DMS 273 treated with DMSO at 0.1 percent for 48 hours (cell line): ENCODE data around the gene ZNF385D.

Experiments used
- DNase-seq: peaks from one replicate; lab custom pipeline; 2025; lab: John Stamatoyannopoulos, UW

Gene ZNF385D

DNA sequence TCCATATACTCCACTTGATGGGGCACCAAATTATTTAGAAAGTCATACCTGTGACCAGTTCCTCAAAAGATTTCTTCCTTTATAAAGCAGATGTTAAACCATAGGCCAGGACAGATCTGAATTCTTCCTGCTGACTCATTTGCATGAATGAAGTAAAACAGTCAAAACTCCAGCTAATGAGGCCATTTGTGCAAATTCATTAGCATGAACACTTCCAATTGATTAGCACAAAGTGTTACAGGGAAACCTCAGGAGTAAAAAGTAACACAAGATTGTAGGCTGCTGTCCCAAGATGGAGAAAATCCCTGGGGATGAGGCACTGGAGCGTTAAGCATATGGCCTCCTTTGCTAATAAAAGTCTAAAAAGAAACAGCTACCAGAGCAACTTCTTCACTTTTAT, 149.8 kb downstream of the ZNF385D start:
- no peak for DNase-seq

DNA sequence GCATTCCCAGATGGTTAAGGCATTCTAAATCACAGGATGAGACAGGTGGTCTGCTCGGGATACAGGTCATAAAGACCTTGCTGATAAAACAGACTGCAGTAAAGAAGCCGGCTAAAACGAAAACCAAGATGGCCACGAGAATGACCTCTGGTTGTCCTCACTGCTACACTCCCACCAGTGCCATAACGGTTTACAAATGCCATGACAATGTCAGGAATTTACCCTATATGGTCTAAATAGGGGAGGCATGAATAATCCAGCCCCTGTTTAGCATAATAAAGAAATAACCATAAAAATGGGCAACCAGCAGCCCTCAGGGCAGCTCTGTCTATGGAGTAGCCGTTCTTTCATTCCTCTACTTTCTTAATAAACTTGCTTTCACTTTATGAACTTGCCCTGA, 151.1 kb downstream of the ZNF385D start:
- DNase-seq: no peak

DNA sequence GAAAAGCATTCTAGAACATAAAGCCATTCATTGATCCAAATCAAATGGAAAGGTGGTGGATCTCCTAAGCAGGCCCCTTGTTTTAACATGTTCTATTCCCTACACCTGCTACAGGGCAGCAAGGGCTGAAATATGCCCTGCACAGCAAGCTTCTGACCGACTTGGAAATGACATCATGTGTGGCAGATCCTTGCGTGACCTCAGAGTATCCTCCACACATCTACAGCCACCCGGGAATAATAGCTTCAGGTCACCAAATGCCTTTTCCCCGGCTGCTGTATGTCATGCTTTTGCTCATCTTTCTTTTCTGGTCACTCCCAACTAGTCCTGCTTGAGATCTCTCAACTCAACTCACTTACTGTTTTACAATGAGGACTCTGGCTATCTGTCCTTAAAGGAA, 158.2 kb downstream of the ZNF385D start:
- no peak for DNase-seq

DNA sequence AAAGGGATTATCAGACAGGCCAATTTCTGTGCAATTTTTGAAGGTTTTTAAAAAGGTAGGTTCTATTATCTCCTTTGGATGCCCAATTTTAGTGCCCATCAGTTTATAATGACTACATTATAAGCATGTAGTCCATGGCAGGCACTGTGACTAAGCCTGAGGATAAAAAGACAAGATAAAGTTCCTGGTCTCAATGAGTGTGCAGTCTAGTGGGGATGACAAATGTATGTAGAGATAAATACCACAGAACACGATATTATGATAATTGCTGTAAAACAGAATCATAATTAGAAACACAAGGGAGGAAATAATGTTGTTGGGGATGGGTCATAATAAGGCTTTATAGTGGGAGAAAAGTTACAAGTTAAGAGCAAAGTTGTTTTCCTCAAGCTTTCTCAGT, 163.1 kb downstream of the ZNF385D start:
- no peak for DNase-seq

DNA sequence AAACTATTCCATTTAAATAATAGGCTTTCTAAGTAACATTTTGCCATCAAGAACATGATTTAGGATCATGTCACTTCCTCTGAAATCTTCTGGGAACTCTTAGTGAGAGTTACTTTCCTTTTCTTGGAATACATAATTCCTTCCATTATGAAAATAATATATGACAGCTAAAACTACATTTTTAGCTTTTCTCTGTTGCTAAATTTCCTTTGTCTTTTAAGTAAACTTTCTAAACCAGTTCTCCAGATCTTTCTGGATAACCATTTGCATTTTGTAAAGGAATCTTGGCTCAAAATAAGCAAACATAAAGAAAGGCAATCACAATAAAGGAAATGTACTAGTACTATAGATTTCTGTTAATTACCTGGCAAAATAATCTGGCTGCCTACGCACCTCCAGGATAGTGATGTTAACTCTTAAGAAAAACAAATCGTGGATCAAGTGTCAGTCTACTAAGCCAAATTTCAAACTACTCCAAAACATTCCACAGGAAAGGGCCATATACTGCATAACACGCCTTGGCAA, 165.7 kb downstream of the ZNF385D start:
- DNase-seq: no peak

DNA sequence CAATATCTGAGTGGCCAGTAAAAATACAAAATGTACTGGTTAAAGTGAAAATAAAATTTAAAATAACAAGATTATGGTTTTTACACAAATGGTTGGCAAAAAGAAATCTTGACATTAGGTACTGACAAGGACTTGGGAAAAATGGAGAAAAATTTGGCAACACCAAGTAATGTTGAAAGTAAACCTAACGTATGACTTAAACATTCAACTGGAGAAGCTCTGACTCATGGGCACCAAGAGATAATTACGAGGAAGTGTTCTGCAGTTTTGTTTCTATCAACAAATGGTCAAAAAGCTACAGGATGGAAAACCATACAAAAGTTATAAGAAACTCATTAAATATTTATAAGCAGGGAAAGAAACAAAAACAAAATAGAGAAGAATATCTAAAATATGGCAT, 177.7 kb downstream of the ZNF385D start:
- DNase-seq: no peak

- no peak for DNase-seq
These were observed 186.5 kb downstream of the ZNF385D start for GRCh38 chr3:21564531-21564930.

DNA sequence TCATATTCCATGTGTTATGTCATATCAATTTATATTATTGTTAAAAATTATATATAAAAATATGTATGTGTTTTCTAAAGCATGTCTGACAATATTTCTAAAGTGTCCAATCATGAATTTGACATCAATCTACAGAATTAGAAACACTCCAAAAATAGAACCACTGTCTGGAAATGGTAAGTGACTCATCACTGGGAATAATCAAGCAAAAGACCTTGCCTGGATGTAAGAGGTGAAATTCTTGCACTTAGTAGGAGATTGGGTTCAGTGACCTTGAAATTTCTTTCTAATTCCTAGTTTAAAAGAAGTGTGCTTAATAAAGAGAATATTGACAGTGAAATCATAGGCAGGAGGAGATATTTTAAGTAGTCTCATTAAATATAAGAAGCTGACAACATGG, 188.8 kb downstream of the ZNF385D start:
- no peak for DNase-seq

- DNase-seq: no peak
These were observed 189.5 kb downstream of the ZNF385D start for GRCh38 chr3:21561472-21561871.

DNA sequence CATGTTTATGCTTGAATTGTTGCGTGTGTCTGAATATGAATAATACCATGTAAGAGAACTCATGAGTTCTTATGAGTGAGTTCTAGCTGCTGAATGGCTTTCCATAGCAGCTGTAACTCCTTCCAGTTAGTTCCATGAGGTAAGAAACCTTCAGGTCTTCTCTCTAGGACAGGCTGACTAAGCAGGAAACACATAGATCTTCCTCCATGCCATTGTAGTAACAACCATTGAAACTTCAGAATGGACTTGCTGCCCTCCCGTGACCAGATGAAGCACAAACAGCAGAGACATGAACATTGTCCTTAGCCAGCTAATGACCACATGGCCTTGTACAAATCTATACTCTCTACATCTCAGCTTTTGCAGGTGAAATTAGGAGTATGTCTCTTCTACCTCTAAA, 200.0 kb downstream of the ZNF385D start:
- DNase-seq: no peak

DNA sequence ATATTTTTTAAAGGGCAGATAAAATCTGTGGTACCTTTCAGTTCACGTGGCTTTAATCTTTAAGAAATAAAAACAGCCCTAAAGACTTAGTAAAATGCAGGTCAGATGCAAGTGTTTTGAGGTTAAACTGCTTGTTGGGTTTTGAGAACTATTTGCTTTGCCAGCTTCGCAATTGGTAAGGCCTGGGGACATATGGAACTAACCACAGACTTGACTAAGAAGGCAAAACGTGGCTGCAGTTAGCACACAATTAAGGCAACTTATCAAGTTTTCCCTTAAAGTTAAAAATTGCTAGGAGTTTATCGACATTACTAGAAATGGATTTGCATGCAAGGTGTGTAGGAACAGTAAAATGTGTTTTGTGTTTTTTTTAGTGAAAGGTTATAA, 206.9 kb downstream of the ZNF385D start:
- DNase-seq: no peak

DNA sequence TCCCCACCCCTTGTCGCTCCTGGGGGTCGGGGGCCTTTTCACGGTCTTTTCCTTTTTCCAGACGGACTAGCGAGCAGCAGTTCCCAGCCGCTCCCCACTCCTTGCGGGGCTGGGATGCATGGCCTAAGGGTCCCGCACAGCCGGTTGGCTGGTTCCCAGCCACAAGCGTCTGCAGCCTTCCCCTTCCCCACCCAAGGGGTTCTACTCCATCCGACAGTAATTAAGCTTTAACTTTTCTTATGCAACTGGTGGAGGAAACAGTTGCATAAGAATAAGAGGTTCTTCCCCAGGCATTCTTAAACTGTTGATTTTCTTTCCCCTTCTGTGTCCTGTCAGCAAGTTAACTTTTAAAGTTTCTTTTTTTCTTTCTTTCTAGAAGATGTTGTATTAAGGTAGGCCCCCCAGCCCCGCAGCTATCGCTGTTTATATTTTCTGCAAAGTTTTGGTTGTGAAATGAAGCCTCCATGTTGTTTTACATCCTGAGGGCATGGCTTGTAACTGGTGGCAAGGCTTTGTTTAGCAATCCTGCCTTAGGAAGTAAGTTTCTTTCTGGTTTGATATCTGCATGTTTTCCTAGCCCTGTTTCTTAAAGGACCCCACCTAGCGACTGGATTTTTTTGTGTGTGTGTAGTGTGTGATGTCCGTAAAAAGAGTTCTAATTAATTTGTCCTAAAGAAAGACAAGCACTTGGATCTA, 207.5 kb downstream of the ZNF385D start:
- no peak for DNase-seq

DNA sequence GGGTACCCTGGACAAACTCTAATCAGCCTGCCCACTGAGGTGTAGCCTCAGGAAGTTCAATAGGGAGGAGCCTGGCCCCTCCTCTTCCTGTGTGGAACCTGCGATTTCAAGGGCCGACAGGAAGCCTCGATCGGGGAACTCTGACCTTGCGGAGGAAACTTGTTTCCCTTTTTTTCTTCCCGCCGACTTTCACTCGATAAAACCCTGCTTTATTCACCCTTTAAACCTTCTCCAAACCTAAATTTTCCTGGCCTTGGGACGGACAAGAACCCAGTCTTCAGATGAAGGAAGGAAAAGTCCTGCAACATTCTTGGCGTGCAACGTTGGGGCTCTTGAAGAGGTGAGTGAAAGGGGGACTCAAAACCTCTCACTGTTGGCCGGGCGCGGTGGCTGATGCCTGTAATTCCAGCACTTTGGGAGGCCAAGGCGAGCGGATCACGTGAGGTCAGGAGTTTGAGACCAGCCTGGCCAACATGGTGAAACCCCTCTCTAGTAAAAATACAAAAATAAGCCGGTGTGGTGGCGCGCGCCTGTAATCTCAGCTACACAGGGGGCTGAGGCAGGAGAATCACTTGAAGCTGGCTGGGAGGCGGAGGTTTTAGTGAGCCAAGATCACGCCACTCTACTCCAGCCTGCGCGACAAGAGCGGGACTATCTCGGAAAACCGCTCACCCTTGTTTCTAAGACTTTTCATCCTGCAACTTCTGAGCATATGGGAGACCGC, 208.2 kb downstream of the ZNF385D start:
- DNase-seq: no peak

DNA sequence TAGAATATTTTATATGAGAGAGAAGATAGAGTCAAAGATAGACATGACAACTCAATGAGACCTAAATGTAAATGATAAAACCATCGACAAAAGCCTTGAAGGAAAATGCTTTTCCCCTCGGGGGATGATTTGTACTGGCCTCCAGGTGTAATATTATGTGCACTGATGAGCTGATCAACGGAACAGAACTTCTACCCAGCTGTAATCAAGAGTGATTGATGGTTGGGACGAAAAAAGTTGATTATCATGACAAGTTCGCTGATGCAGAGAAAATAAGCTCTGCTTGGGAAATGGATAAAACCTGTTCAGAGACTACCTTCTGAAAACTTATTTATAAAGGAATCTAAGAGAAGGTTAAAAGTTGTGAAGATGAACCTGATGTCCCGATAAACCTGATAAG, 210.7 kb downstream of the ZNF385D start:
- no peak for DNase-seq

DNA sequence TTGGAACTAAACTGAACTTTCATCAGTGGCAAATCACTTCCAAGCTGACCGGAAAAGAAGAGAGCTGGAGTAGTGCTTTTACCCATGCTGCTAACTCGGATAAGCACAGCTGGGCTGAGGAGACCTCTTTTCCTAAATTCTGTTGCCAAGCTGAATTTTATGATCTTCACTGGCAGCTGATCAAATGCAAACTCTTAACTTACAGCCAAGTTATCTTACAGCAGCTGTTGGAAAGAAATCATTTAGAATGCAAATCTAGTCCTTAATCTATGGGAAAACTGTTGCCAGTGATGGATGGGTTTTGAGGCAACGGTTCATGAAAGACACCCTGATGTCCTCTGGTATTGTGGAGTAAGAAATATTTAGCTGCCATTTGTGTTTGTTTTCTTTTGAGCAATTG, 216.5 kb downstream of the ZNF385D start:
- DNase-seq: peak; percentile 9

DNA sequence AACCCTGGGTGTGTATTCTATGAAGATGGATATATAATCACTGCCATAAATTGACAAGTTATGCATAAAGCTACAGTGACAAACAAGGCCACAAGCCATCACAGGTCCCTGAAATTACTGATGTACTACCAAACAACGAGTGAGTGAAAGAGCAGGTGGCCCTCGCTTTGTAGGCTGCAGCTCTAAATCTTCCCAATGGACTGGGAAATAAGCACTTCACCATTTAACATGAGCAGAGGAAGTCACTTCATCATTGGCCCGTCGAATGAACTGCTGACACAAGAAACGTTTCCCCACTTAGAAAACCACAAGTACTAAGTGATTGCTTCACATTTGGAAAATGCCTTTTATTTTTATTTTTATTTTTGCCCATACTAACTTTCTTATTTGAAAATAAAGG, 218.0 kb downstream of the ZNF385D start:
- DNase-seq: no peak

DNA sequence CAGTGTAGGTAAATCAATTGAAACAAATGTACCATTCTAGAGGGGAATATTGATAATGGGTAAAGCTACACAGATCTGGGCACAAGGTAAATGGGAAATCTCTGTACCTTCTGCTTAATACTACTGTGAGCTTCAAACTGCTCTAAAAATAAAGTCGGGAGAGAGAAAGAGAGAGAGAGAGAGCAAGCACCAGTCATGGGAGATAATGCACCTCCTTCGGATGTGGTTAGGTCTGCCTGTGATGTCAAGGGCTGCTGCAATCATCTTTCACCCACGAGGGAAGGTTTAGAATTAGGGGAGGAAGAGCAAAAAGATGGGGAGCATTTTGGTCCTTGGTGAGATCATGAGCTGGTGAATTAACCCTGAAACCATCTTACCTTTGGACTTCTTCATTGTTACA, 219.1 kb downstream of the ZNF385D start:
- no peak for DNase-seq

- no peak for DNase-seq
These were observed 222.6 kb downstream of the ZNF385D start for GRCh38 chr3:21528291-21528995.

- DNase-seq: no peak
These were observed 224.5 kb downstream of the ZNF385D start for GRCh38 chr3:21526461-21526860.

GRCh38 chr3:21524133-21524532, 226.9 kb downstream of the ZNF385D start:
- DNase-seq: no peak

- DNase-seq: peak; percentile 7
These were observed 230.7 kb downstream of the ZNF385D start for GRCh38 chr3:21520106-21520963.

GRCh38 chr3:21517184-21517583, 233.8 kb downstream of the ZNF385D start:
- DNase-seq: no peak
